Body of pancreas (tissue), 4 donors: ENCODE data around the gene HLX. TPM values are rescaled to one million over a fixed set of nuclear protein-coding genes. Genes with fewer than 3 reads are reported as not detected.

Experiments used
- ATAC-seq: fragments of 150-250 bp; one replicate; pipeline ENCODE4 v1.9.1; 2016
- DNase-seq, 4 donors: peaks; one replicate each; pipeline ENCODE4 v3.0.0-alpha.2; 2019
- H3K27ac ChIP-seq, 4 donors: fragments of 200-600 bp; sonication (generic); 1 replicate in 3 of 4; 2 replicates in 1 of 4; pipeline versions ENCODE4 v1.5.1 to v1.6.1; 2016 to 2019; ENCODE audit warnings: mild to moderate bottlenecking in 1 of 4, mixed read lengths in 1 of 4, moderate library complexity in 1 of 4
- H3K27me3 ChIP-seq, 2 donors: fragments of 200-600 bp; sonication (generic); one replicate each; pipeline ENCODE4 v1.6.0; 2016; ENCODE audit warnings: mild to moderate bottlenecking in 1 of 2
- H3K36me3 ChIP-seq, 2 donors: fragments of 200-600 bp; sonication (generic); replicated peaks in 1 of 2; 2 replicates each; pipeline ENCODE4 v1.5.1; 2016; ENCODE audit warnings: low read depth in 2 of 2; ENCODE audit not compliant: insufficient read depth in 1 of 2
- H3K4me1 ChIP-seq: fragments of 200-600 bp; sonication (generic); one replicate; pipeline ENCODE4 v1.6.0; 2016
- H3K4me3 ChIP-seq, 2 donors: fragments of 200-600 bp; sonication (generic); 1 replicate in 1 of 2; 2 replicates in 1 of 2; pipeline ENCODE4 v1.5.1; 2016 to 2019
- H3K9me3 ChIP-seq, 3 donors: fragments of 200-600 bp; sonication (generic); 1 replicate in 2 of 3; 2 replicates in 1 of 3; pipeline ENCODE4 v1.5.1; 2016
- CTCF ChIP-seq, 7 experiments: fragments of 450-650 bp in 4 of 7; fragments of 200-600 bp in 3 of 7; sonication (generic) in 3 of 7; IDR thresholded peaks; one replicate each; pipeline ENCODE4 v1.5.1; 2016 to 2019; ENCODE audit warnings: antibody characterized with exemption in 7 of 7
- POLR2A ChIP-seq, 3 donors: fragments of 450-650 bp; IDR thresholded peaks; one replicate each; pipeline ENCODE4 v1.6.1; 2016; ENCODE audit warnings: antibody characterized with exemption in 3 of 3, mild to moderate bottlenecking in 2 of 3
- WGBS, 2 donors: methylation state at CpG; one replicate each; pipeline ENCODE4 v1.1.5; 2017; 5-methylcytosine and 5-hydroxymethylcytosine counted together
- intact Hi-C: fragments of 100-400 bp; cut with DNase I; formaldehyde crosslinking; loops from one replicate; pipeline ENCODE4 v1.15.1; 2023
- total RNA-seq, 2 donors: library from RNA; depleted of rRNA; stranded (reverse); fragments of >200 nt; gene quantifications; one replicate each; pipeline ENCODE4 v1.1.0, GENCODE V29; 2016

Gene HLX
- total RNA-seq = 1 to 10 TPM; 1.6 to 1.8 TPM

- WGBS, 2 donors = 0 to 1% methylated on average over 26 of the region's 26 CpGs
- H3K27me3 ChIP-seq = peaks cover 0 to 7% of the 10 kb centered on the region in 2 donors
- H3K36me3 ChIP-seq = no peaks in the 10 kb centered on the region
- H3K4me1 ChIP-seq = peaks cover 29% of the 10 kb centered on the region
- intact Hi-C loops = no loop called here
- H3K27ac ChIP-seq = peak within 1 kb of the TSS; percentile 25 to 83 (median 76)
- peak; percentile 85 for ATAC-seq
- no peaks in the 10 kb centered on the region for H3K9me3 ChIP-seq
- DNase-seq = peak; percentile 73 to 88 (median 82)
- H3K4me3 ChIP-seq = peak within 1 kb of the TSS; percentile 69 to 74
- TF ChIP-seq CTCF (IDR thresholded peaks at IDR 0.05) (no peak), POLR2A (IDR thresholded peaks at IDR 0.05) (peak; percentile 14 to 66 (median 64))
These were observed at the start of gene HLX for GRCh38 chr1:220879076-220879508. Gene HLX, plus strand, starts transcription at chr1:220879443. Its CDS starts 415 bp downstream, at chr1:220879858.

GRCh38 chr1:220833436-220833835, 45.8 kb upstream of the HLX start:
- Histone ChIP-seq H3K27me3 (no peaks in the 10 kb centered on the region), H3K4me1 (no peaks in the 10 kb centered on the region), H3K9me3 (no peaks in the 10 kb centered on the region), H3K4me3 (no peak overlapping the region), H3K36me3 (no peaks in the 10 kb centered on the region), H3K27ac (no peak overlapping the region)
- intact Hi-C loops = no loop called here
- TF ChIP-seq CTCF (IDR thresholded peaks at IDR 0.05) = no peak
- TF ChIP-seq POLR2A (IDR thresholded peaks at IDR 0.05) = no peak
- WGBS, 2 donors = 78 to 87% methylated on average over 2 of the region's 2 CpGs
- ATAC-seq (no peak), DNase-seq (no peak)

- no peaks in the 10 kb centered on the region for H3K36me3 ChIP-seq
- WGBS, 2 donors = 78 to 85% methylated on average over 4 of the region's 4 CpGs
- DNase-seq = no peak
- no peaks in the 10 kb centered on the region for H3K4me1 ChIP-seq
- ATAC-seq = no peak
- H3K27ac ChIP-seq = no peak overlapping the region
- TF ChIP-seq POLR2A (IDR thresholded peaks at IDR 0.05) (no peak), CTCF (IDR thresholded peaks at IDR 0.05) (no peak)
- intact Hi-C loops = no loop called here
- H3K27me3 ChIP-seq = no peaks in the 10 kb centered on the region
- H3K4me3 ChIP-seq = no peak overlapping the region
- no peaks in the 10 kb centered on the region for H3K9me3 ChIP-seq
These were observed 44.9 kb upstream of the HLX start for GRCh38 chr1:220834155-220834870.

- Histone ChIP-seq H3K4me3 (no peak overlapping the region), H3K27me3 (no peaks in the 10 kb centered on the region), H3K4me1 (no peaks in the 10 kb centered on the region), H3K36me3 (no peaks in the 10 kb centered on the region), H3K27ac (no peak overlapping the region), H3K9me3 (no peaks in the 10 kb centered on the region)
- intact Hi-C loops = no loop called here
- no peak for TF ChIP-seq POLR2A (IDR thresholded peaks at IDR 0.05)
- no peak for TF ChIP-seq CTCF (IDR thresholded peaks at IDR 0.05)
- 76 to 81% methylated on average over 5 of the region's 5 CpGs for WGBS, 2 donors
- ATAC-seq = no peak
- DNase-seq = no peak
These were observed 40.7 kb upstream of the HLX start for GRCh38 chr1:220838578-220838977.

GRCh38 chr1:220839474-220839873, 39.8 kb upstream of the HLX start:
- DNase-seq (no peak), ATAC-seq (no peak)
- TF ChIP-seq POLR2A (IDR thresholded peaks at IDR 0.05) = no peak
- TF ChIP-seq CTCF (IDR thresholded peaks at IDR 0.05) = no peak
- no peaks in the 10 kb centered on the region for H3K9me3 ChIP-seq
- no peak overlapping the region for H3K4me3 ChIP-seq
- no peaks in the 10 kb centered on the region for H3K36me3 ChIP-seq
- H3K4me1 ChIP-seq = no peaks in the 10 kb centered on the region
- intact Hi-C loops = no loop called here
- H3K27me3 ChIP-seq = no peaks in the 10 kb centered on the region
- H3K27ac ChIP-seq = no peak overlapping the region
- WGBS, 2 donors = 41 to 61% methylated on average over 5 of the region's 5 CpGs
